ENCODE results near the gene HPSE2. TPM values are rescaled to one million over a fixed set of nuclear protein-coding genes. Genes with fewer than 3 reads are reported as not detected.

HPSE2 gene
- total and polyA plus RNA-seq, 2 experiments from 2014 or later: 0.10 to 0.24 TPM

DNA sequence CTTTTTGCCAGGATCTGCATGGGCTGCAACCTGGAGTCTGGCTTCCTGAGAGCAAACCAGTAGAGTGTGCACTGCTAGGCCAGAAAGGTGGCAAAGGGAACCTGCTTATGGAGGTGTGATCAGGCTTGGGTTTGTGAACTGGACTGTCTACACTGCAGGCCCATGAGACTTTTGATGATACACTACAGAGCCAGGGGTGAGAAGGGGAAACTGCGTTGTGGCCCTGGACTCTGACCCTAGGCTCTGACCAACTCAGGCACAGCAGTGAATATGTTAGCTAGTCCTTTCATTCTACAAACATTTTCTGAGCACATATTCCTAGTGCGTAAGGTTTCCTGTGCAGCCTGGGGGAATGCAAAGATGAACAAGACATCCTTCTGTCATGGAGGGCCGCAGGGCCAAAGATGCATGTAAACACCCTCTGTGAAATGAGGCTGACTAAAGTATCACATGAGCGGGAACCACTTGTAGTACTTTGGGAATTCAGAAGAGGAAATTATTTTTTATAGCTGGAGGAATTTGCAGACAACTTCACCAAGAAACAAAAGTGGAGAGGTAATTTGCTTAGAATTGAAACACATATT is 725.1 kb downstream of the HPSE2 start (continued):
- TF ChIP-seq, protein P1, sequence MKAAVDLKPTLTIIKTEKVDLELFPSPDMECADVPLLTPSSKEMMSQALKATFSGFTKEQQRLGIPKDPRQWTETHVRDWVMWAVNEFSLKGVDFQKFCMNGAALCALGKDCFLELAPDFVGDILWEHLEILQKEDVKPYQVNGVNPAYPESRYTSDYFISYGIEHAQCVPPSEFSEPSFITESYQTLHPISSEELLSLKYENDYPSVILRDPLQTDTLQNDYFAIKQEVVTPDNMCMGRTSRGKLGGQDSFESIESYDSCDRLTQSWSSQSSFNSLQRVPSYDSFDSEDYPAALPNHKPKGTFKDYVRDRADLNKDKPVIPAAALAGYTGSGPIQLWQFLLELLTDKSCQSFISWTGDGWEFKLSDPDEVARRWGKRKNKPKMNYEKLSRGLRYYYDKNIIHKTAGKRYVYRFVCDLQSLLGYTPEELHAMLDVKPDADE (IDR thresholded peaks at IDR 0.05): no peak
- TF ChIP-seq CREB1 (CRISPR knock-in tag; IDR thresholded peaks at IDR 0.05; ENCODE audit: low read depth) (no peak), NANOG (IDR thresholded peaks at IDR 0.05; ENCODE audit: borderline replicate concordance) (no peak)

DNA sequence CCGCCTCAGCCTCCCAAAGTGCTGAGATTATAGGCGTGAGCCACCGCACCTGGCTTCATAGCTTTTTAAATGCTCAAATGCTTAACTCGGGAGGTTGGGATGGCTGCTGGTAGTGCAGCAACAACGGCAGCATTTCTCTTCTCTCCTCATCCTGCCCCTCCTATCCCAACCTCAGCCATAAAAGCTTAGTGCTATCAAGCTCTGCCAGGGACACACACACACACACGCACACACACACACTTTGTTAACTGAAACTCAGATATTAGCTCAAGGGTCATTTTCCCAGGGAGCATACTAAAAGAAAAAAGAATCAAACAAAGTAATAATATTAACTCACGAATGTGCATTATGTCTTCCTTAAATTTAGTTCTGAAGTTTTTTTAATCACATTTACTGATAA is 725.9 kb downstream of the HPSE2 start:
- H3K27me3 Mint-ChIP-seq (ENCODE audit: insufficient read depth, low read depth, poor library complexity): peaks cover 3% of the 10 kb centered on the region
- Histone ChIP-seq H3K36me3 (ENCODE audit: insufficient read depth) (no peaks in the 10 kb centered on the region), H2AFZ (no peak overlapping the region), H3K4me3 (no peak overlapping the region), H3K9me2 (ENCODE audit: insufficient read depth) (0 out of 2 replicates have a peak, but pooled peaks cover 7% of the 10 kb centered on the region), H3K4me2 (no peak overlapping the region), H3K4me1 (ENCODE audit: insufficient read depth) (peaks cover 5% of the 10 kb centered on the region; the same call in 1 of the 2 replicates), H4K20me1 (replicated peaks; ENCODE audit: insufficient read depth) (no peaks in the 10 kb centered on the region), H3K27ac (ENCODE audit: low read depth) (no peak overlapping the region), H3K79me2 (replicated peaks; ENCODE audit: insufficient read depth) (no peaks in the 10 kb centered on the region), H3F3A (replicated peaks; ENCODE audit: low read depth) (no peaks in the 10 kb centered on the region), H3K27me3 (ENCODE audit: insufficient read depth) (no peaks in the 10 kb centered on the region)
- H3K9me3 Mint-ChIP-seq: no peaks in the 10 kb centered on the region
- no peak for TF ChIP-seq NANOG (IDR thresholded peaks at IDR 0.05; ENCODE audit: borderline replicate concordance)
- TF ChIP-seq EZH2phosphoT487 (IDR thresholded peaks at IDR 0.05; ENCODE audit: unreplicated experiment): no peak
- no peak for TF ChIP-seq JUNB (IDR thresholded peaks at IDR 0.05; ENCODE audit: unreplicated experiment)
- TF ChIP-seq, protein P2, sequence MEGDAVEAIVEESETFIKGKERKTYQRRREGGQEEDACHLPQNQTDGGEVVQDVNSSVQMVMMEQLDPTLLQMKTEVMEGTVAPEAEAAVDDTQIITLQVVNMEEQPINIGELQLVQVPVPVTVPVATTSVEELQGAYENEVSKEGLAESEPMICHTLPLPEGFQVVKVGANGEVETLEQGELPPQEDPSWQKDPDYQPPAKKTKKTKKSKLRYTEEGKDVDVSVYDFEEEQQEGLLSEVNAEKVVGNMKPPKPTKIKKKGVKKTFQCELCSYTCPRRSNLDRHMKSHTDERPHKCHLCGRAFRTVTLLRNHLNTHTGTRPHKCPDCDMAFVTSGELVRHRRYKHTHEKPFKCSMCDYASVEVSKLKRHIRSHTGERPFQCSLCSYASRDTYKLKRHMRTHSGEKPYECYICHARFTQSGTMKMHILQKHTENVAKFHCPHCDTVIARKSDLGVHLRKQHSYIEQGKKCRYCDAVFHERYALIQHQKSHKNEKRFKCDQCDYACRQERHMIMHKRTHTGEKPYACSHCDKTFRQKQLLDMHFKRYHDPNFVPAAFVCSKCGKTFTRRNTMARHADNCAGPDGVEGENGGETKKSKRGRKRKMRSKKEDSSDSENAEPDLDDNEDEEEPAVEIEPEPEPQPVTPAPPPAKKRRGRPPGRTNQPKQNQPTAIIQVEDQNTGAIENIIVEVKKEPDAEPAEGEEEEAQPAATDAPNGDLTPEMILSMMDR (conservative IDR thresholded peaks at IDR 0.05; ENCODE audit: low read depth in 2 of 2): no peak
- TF ChIP-seq, protein P3, sequence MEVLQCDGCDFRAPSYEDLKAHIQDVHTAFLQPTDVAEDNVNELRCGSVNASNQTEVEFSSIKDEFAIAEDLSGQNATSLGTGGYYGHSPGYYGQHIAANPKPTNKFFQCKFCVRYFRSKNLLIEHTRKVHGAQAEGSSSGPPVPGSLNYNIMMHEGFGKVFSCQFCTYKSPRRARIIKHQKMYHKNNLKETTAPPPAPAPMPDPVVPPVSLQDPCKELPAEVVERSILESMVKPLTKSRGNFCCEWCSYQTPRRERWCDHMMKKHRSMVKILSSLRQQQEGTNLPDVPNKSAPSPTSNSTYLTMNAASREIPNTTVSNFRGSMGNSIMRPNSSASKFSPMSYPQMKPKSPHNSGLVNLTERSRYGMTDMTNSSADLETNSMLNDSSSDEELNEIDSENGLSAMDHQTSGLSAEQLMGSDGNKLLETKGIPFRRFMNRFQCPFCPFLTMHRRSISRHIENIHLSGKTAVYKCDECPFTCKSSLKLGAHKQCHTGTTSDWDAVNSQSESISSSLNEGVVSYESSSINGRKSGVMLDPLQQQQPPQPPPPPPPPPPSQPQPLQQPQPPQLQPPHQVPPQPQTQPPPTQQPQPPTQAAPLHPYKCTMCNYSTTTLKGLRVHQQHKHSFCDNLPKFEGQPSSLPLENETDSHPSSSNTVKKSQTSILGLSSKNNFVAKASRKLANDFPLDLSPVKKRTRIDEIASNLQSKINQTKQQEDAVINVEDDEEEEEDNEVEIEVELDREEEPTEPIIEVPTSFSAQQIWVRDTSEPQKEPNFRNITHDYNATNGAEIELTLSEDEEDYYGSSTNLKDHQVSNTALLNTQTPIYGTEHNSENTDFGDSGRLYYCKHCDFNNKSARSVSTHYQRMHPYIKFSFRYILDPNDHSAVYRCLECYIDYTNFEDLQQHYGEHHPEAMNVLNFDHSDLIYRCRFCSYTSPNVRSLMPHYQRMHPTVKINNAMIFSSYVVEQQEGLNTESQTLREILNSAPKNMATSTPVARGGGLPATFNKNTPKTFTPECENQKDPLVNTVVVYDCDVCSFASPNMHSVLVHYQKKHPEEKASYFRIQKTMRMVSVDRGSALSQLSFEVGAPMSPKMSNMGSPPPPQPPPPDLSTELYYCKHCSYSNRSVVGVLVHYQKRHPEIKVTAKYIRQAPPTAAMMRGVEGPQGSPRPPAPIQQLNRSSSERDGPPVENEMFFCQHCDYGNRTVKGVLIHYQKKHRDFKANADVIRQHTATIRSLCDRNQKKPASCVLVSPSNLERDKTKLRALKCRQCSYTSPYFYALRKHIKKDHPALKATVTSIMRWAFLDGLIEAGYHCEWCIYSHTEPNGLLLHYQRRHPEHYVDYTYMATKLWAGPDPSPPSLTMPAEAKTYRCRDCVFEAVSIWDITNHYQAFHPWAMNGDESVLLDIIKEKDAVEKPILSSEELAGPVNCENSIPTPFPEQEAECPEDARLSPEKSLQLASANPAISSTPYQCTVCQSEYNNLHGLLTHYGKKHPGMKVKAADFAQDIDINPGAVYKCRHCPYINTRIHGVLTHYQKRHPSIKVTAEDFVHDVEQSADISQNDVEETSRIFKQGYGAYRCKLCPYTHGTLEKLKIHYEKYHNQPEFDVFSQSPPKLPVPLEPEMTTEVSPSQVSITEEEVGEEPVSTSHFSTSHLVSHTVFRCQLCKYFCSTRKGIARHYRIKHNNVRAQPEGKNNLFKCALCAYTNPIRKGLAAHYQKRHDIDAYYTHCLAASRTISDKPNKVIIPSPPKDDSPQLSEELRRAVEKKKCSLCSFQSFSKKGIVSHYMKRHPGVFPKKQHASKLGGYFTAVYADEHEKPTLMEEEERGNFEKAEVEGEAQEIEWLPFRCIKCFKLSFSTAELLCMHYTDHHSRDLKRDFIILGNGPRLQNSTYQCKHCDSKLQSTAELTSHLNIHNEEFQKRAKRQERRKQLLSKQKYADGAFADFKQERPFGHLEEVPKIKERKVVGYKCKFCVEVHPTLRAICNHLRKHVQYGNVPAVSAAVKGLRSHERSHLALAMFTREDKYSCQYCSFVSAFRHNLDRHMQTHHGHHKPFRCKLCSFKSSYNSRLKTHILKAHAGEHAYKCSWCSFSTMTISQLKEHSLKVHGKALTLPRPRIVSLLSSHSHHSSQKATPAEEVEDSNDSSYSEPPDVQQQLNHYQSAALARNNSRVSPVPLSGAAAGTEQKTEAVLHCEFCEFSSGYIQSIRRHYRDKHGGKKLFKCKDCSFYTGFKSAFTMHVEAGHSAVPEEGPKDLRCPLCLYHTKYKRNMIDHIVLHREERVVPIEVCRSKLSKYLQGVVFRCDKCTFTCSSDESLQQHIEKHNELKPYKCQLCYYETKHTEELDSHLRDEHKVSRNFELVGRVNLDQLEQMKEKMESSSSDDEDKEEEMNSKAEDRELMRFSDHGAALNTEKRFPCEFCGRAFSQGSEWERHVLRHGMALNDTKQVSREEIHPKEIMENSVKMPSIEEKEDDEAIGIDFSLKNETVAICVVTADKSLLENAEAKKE (CRISPR knock-in tag; IDR thresholded peaks at IDR 0.05): no peak
- TF ChIP-seq, protein P4, sequence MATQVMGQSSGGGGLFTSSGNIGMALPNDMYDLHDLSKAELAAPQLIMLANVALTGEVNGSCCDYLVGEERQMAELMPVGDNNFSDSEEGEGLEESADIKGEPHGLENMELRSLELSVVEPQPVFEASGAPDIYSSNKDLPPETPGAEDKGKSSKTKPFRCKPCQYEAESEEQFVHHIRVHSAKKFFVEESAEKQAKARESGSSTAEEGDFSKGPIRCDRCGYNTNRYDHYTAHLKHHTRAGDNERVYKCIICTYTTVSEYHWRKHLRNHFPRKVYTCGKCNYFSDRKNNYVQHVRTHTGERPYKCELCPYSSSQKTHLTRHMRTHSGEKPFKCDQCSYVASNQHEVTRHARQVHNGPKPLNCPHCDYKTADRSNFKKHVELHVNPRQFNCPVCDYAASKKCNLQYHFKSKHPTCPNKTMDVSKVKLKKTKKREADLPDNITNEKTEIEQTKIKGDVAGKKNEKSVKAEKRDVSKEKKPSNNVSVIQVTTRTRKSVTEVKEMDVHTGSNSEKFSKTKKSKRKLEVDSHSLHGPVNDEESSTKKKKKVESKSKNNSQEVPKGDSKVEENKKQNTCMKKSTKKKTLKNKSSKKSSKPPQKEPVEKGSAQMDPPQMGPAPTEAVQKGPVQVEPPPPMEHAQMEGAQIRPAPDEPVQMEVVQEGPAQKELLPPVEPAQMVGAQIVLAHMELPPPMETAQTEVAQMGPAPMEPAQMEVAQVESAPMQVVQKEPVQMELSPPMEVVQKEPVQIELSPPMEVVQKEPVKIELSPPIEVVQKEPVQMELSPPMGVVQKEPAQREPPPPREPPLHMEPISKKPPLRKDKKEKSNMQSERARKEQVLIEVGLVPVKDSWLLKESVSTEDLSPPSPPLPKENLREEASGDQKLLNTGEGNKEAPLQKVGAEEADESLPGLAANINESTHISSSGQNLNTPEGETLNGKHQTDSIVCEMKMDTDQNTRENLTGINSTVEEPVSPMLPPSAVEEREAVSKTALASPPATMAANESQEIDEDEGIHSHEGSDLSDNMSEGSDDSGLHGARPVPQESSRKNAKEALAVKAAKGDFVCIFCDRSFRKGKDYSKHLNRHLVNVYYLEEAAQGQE (IDR thresholded peaks at IDR 0.05; ENCODE audit: unreplicated experiment): no peak
- no peak for TF ChIP-seq ZNF331 (CRISPR knock-in tag; IDR thresholded peaks at IDR 0.05; ENCODE audit: low read depth)
- no peak overlapping the region for H3K4me3 Mint-ChIP-seq
- no peak overlapping the region for H3K27ac Mint-ChIP-seq
- H3K4me1 Mint-ChIP-seq: peaks cover 9% of the 10 kb centered on the region
- no peak for ATAC-seq
- DNase-seq (ENCODE audit: low spot score): no peak
- no peaks in the 10 kb centered on the region for H3K36me3 Mint-ChIP-seq (ENCODE audit: low read depth)

Measured in GM23338 (cell line).